A673 (cell line): ENCODE measurements around the gene WIPF3.

Source experiments
- EZH2 ChIP-seq: fragments of 200-600 bp; sonication (generic); IDR thresholded peaks from 2 replicates; pipeline ENCODE4 v1.6.1; 2017; ENCODE audit warnings: borderline replicate concordance, low read depth, mild to moderate bottlenecking, mixed read lengths, antibody characterized with exemption, low read length; ENCODE audit not compliant: poor library complexity, severe bottlenecking
- TF ChIP-seq, protein P1 (sequence below): fragments of 300-800, 200-600 bp; sonication (generic); conservative IDR thresholded peaks from 2 replicates; pipeline ENCODE4 v1.5.1; 2017; ENCODE audit warnings: low read depth, mild to moderate bottlenecking, antibody characterized with exemption, low read length, moderate library complexity, mixed read lengths

DNA sequence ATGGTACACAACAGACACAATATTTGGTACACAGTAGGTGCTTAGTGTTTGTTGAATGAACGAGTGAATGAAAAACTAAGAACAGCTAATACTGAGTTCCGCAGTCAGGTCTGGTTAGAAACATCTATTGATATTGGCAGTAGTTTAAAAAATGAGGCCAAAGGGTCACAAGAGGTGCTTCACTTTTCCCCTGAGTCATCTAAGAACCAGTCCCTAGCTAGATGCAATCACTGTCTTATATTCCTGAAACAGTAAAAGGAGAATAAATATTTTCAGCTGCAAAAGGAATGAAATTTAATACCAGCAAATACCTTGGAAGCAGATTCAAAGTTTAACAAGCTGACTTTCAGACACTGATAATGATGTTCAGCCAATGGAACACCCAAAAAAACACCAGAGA lies 128.8 kb downstream of the WIPF3 start:
- TF ChIP-seq, protein P1, sequence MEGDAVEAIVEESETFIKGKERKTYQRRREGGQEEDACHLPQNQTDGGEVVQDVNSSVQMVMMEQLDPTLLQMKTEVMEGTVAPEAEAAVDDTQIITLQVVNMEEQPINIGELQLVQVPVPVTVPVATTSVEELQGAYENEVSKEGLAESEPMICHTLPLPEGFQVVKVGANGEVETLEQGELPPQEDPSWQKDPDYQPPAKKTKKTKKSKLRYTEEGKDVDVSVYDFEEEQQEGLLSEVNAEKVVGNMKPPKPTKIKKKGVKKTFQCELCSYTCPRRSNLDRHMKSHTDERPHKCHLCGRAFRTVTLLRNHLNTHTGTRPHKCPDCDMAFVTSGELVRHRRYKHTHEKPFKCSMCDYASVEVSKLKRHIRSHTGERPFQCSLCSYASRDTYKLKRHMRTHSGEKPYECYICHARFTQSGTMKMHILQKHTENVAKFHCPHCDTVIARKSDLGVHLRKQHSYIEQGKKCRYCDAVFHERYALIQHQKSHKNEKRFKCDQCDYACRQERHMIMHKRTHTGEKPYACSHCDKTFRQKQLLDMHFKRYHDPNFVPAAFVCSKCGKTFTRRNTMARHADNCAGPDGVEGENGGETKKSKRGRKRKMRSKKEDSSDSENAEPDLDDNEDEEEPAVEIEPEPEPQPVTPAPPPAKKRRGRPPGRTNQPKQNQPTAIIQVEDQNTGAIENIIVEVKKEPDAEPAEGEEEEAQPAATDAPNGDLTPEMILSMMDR = no peak
- TF ChIP-seq EZH2 = no peak
